H1 (cell line): ENCODE measurements around the gene PATJ. TPM values are rescaled to one million over a fixed set of nuclear protein-coding genes. Genes with fewer than 3 reads are reported as not detected.

Source experiments
- CHD7 ChIP-seq: fragments of 300-600 bp; sonication (generic); IDR thresholded peaks from 2 replicates; pipeline ENCODE4 v1.7.1; 2012; ENCODE audit warnings: low read length, moderate library complexity, mild to moderate bottlenecking, inconsistent platforms; ENCODE audit not compliant: insufficient replicate concordance
- GTF2F1 ChIP-seq: IDR thresholded peaks from 2 replicates; pipeline ENCODE4 v1.6.1; 2012; ENCODE audit warnings: low read depth, low read length, improper control_type of control experiment, borderline replicate concordance
- KDM5A ChIP-seq: fragments of 200-600 bp; IDR thresholded peaks from 2 replicates; pipeline ENCODE4 v1.7.1; 2012; ENCODE audit warnings: mild to moderate bottlenecking, low read length, inconsistent platforms, mixed read lengths
- polyA plus RNA-seq, 7 experiments: library from polyadenylated mRNA; depleted of rRNA in 3 of 7; stranded (reverse) in 5 of 7; unstranded in 2 of 7; fragments of >200 nt in 5 of 7; fragments of 200-250 nt in 2 of 7; gene quantifications; 1 replicate in 5 of 7; 2 replicates in 1 of 7; 4 replicates in 1 of 7; pipeline versions ENCODE4 v1.2.1 to v1.2.3, GENCODE V29; 2011 to 2013; ENCODE audit warnings: missing spikeins in 2 of 7, mixed read lengths in 2 of 7
- total RNA-seq: library from RNA; stranded (reverse); fragmentation: NEBNext Ultra II Directional; extraction: Animal tissue kit (Norgen Biotek cat#: 25700); gene quantifications from 2 replicates; pipeline ENCODE4 v1.2.1, GENCODE V29; 2021

Gene PATJ
- total and polyA plus RNA-seq, 2 of the 8 experiments (the other 6 are each of a cell fraction or from before 2014, with no cell fraction given): 8.2 to 55.6 TPM

DNA sequence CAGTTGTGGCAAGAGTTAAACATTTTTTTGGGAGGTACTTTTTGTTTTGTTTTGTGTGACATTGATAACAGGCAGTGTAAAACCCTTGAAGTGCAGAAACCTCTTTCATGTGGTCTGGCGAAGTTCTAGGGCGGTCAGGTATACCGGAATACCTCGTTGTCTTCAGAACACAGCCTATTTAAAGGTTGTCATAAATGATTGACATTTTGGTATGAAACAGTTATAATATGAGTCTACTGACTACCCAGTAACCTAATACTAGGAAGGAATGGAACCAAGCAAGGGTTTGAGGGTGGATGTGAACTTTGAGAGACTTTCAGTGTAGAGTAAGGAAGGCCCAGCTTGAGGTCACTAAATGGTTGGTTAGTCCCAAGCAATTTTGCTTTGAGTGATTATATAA is 40.5 kb downstream of the PATJ start (continued):
- no peak for TF ChIP-seq KDM5A
- no peak for TF ChIP-seq GTF2F1
- no peak for TF ChIP-seq CHD7
